Caco-2 (cell line): ENCODE data around the gene TENM3. TPM values are rescaled to one million over a fixed set of nuclear protein-coding genes. Genes with fewer than 3 reads are reported as not detected.

Source experiments
- BruUV-seq: library from RNA; stranded (reverse); fragments of 400-500 nt; replicated peaks from 2 replicates; lab custom pipeline; 2021; lab: Mats Ljungman, UMichigan
- CTCF ChIA-PET: fragments of 300-600 bp; sonication (Branson Sonifier 250); formaldehyde crosslinking; loops from one replicate; lab custom pipeline; 2022; ENCODE audit warnings: antibody characterized with exemption; lab: Charles Lee
- POLR2A ChIA-PET: fragments of 300-600 bp; sonication (Branson Sonifier 250); formaldehyde crosslinking; loops from one replicate; lab custom pipeline; 2022; ENCODE audit warnings: antibody characterized with exemption; lab: Charles Lee
- DNase-seq, 2 experiments: peaks; one replicate each; pipeline versions ENCODE4 v3.0.0 to v3.0.0-alpha.2; 2020 to 2022
- H3K27me3 ChIP-seq: replicated peaks from 2 replicates; pipeline ENCODE4 v1.6.0; 2011; ENCODE audit warnings: low read length; ENCODE audit not compliant: control insufficient read depth, insufficient read depth
- H3K36me3 ChIP-seq: 2 replicates; pipeline ENCODE4 v1.5.1; 2011; ENCODE audit warnings: low read length; ENCODE audit not compliant: control insufficient read depth, insufficient read depth
- H3K4me1 ChIP-seq: fragments of 250-450 bp; sonication (Bioruptor Pico); 2 replicates; pipeline ENCODE4 v1.5.1; 2020; ENCODE audit warnings: mild to moderate bottlenecking
- H3K4me3 ChIP-seq: 2 replicates; pipeline ENCODE4 v1.5.1; 2011; ENCODE audit warnings: low read depth, mild to moderate bottlenecking, control low read depth, low read length
- H3K9me3 ChIP-seq: fragments of 250-450 bp; sonication (Bioruptor Pico); 2 replicates; pipeline ENCODE4 v1.5.1; 2020; ENCODE audit warnings: mild to moderate bottlenecking, moderate library complexity
- H3K27ac Mint-ChIP-seq: one replicate; pipeline ENCODE4 v1.8.0; 2022; ENCODE audit warnings: mixed read lengths; ENCODE audit not compliant: unreplicated experiment
- H3K27me3 Mint-ChIP-seq: one replicate; pipeline ENCODE4 v1.8.0; 2022; ENCODE audit warnings: mixed read lengths; ENCODE audit not compliant: insufficient read depth, unreplicated experiment
- H3K36me3 Mint-ChIP-seq: one replicate; pipeline ENCODE4 v1.8.0; 2022; ENCODE audit warnings: mild to moderate bottlenecking, mixed read lengths; ENCODE audit not compliant: insufficient read depth, unreplicated experiment
- H3K4me1 Mint-ChIP-seq: one replicate; pipeline ENCODE4 v1.8.0; 2022; ENCODE audit warnings: low read depth, mixed read lengths; ENCODE audit not compliant: unreplicated experiment
- H3K4me3 Mint-ChIP-seq: one replicate; pipeline ENCODE4 v1.8.0; 2022; ENCODE audit warnings: mild to moderate bottlenecking, moderate library complexity, mixed read lengths; ENCODE audit not compliant: unreplicated experiment
- H3K9me3 Mint-ChIP-seq: one replicate; pipeline ENCODE4 v1.8.0; 2022; ENCODE audit warnings: mixed read lengths; ENCODE audit not compliant: unreplicated experiment
- CTCF ChIP-seq, 2 experiments: fragments of 200-600 bp in 1 of 2; IDR thresholded peaks; 1 replicate in 1 of 2; 2 replicates in 1 of 2; pipeline versions ENCODE4 v1.5.1 to v1.8.0; 2011 to 2022; ENCODE audit warnings: antibody characterized with exemption in 1 of 2, control low read depth in 1 of 2, inconsistent platforms in 1 of 2, low read depth in 1 of 2, low read length in 1 of 2, mild to moderate bottlenecking in 1 of 2, moderate library complexity in 1 of 2; ENCODE audit not compliant: insufficient read depth in 1 of 2, severe bottlenecking in 1 of 2, unreplicated experiment in 1 of 2
- intact Hi-C: fragments of 100-400 bp; cut with micrococcal nuclease; formaldehyde crosslinking; loops from one replicate; pipeline ENCODE4 v1.10.0; 2022; ENCODE audit not compliant: unreplicated experiment
- total RNA-seq: library from RNA; stranded (reverse); gene quantifications from 2 replicates; pipeline ENCODE4 v1.2.3, GENCODE V29; 2022

The TENM3 gene
- total RNA-seq, 1 experiment from 2014 or later: 94.7 TPM

GRCh38 chr4:182502064-182502463 is 258.9 kb downstream of the TENM3 start:
- Mint-ChIP-seq H3K27me3 (no peaks in the 10 kb centered on the region), H3K36me3 (peaks cover 7% of the 10 kb centered on the region), H3K4me3 (no peak overlapping the region), H3K27ac (no peak overlapping the region), H3K9me3 (no peaks in the 10 kb centered on the region), H3K4me1 (no peaks in the 10 kb centered on the region)
- CTCF ChIA-PET: no interaction called here
- H3K4me3 ChIP-seq: no peak overlapping the region
- no TSS peak for BruUV-seq
- DNase-seq: no peak
- no peak for TF ChIP-seq CTCF (IDR thresholded peaks at IDR 0.05; ENCODE audit: insufficient read depth in 1 of 2, low read depth in 1 of 2, low read length in 1 of 2, severe bottlenecking in 1 of 2, unreplicated experiment in 1 of 2)
- intact Hi-C loops: no loop called here
- no peaks in the 10 kb centered on the region for H3K27me3 ChIP-seq
- no peaks in the 10 kb centered on the region for H3K36me3 ChIP-seq
- no peaks in the 10 kb centered on the region for H3K9me3 ChIP-seq
- no peaks in the 10 kb centered on the region for H3K4me1 ChIP-seq
- POLR2A ChIA-PET: no interaction called here

- Mint-ChIP-seq H3K27ac (no peak overlapping the region), H3K9me3 (no peaks in the 10 kb centered on the region), H3K36me3 (peaks cover 7% of the 10 kb centered on the region), H3K27me3 (no peaks in the 10 kb centered on the region), H3K4me3 (no peak overlapping the region), H3K4me1 (no peaks in the 10 kb centered on the region)
- Histone ChIP-seq H3K4me1 (no peaks in the 10 kb centered on the region), H3K27me3 (no peaks in the 10 kb centered on the region), H3K9me3 (no peaks in the 10 kb centered on the region), H3K4me3 (no peak overlapping the region), H3K36me3 (no peaks in the 10 kb centered on the region)
- ChIA-PET CTCF (no interaction called here), POLR2A (no interaction called here)
- BruUV-seq: no TSS peak
- no peak for DNase-seq
- intact Hi-C loops: no loop called here
- TF ChIP-seq CTCF (IDR thresholded peaks at IDR 0.05; ENCODE audit: insufficient read depth in 1 of 2, low read depth in 1 of 2, low read length in 1 of 2, severe bottlenecking in 1 of 2, unreplicated experiment in 1 of 2): no peak
Observed at GRCh38 chr4:182504463-182504862, 261.3 kb downstream of the TENM3 start.

GRCh38 chr4:182507805-182508204 is 264.6 kb downstream of the TENM3 start:
- no peak overlapping the region for H3K4me3 Mint-ChIP-seq
- H3K27me3 Mint-ChIP-seq: no peaks in the 10 kb centered on the region
- H3K27ac Mint-ChIP-seq: no peak overlapping the region
- no peaks in the 10 kb centered on the region for H3K9me3 Mint-ChIP-seq
- H3K36me3 Mint-ChIP-seq: peaks cover 7% of the 10 kb centered on the region
- TF ChIP-seq CTCF (IDR thresholded peaks at IDR 0.05; ENCODE audit: insufficient read depth in 1 of 2, low read depth in 1 of 2, low read length in 1 of 2, severe bottlenecking in 1 of 2, unreplicated experiment in 1 of 2): no peak
- H3K27me3 ChIP-seq: no peaks in the 10 kb centered on the region
- H3K4me3 ChIP-seq: no peak overlapping the region
- intact Hi-C loops: no loop called here
- no peaks in the 10 kb centered on the region for H3K9me3 ChIP-seq
- no TSS peak for BruUV-seq
- CTCF ChIA-PET: no interaction called here
- H3K4me1 ChIP-seq: no peaks in the 10 kb centered on the region
- DNase-seq: no peak
- POLR2A ChIA-PET: no interaction called here
- H3K4me1 Mint-ChIP-seq: no peaks in the 10 kb centered on the region
- H3K36me3 ChIP-seq: no peaks in the 10 kb centered on the region
